B cell (primary cell): ENCODE data around the gene NPAS2. TPM values are rescaled to one million over a fixed set of nuclear protein-coding genes. Genes with fewer than 3 reads are reported as not detected.

Experiments used
- ATAC-seq: fragments of 200-7000 bp; cut with Tn5 transposase; one replicate; pipeline ENCODE4 v1.10.0; 2021; ENCODE audit warnings: low read depth, mild to moderate bottlenecking, moderate number of reproducible peaks, moderate library complexity
- CTCF ChIA-PET: fragments of 350-600 bp; sonication (Branson Sonifier 250); formaldehyde crosslinking; loops from one replicate; lab custom pipeline; 2021; ENCODE audit warnings: antibody characterized with exemption, inconsistent platforms; lab: Charles Lee
- POLR2A ChIA-PET: fragments of 350-600 bp; sonication (Branson Sonifier 250); formaldehyde crosslinking; loops from one replicate; lab custom pipeline; 2021; ENCODE audit warnings: antibody characterized with exemption; lab: Charles Lee
- DNase-seq: peaks from one replicate; pipeline ENCODE4 v3.0.0; 2013
- H2AFZ ChIP-seq: 2 replicates; pipeline ENCODE4 v1.6.1; 2012; ENCODE audit warnings: mild to moderate bottlenecking, low read depth, low read length; ENCODE audit not compliant: insufficient read depth, poor library complexity, severe bottlenecking
- H3K27ac ChIP-seq, 2 donors: 1 replicate in 1 of 2; 2 replicates in 1 of 2; pipeline ENCODE4 v1.5.1; 2012 to 2013; ENCODE audit warnings: low read length in 2 of 2, mild to moderate bottlenecking in 2 of 2, moderate library complexity in 1 of 2
- H3K27me3 ChIP-seq, 4 experiments: fragments of 200-600 bp in 1 of 4; sonication (generic) in 1 of 4; replicated peaks in 1 of 4; 1 replicate in 2 of 4; 2 replicates in 2 of 4; pipeline versions ENCODE4 v1.6.1 to v1.7.0; 2013 to 2016; ENCODE audit warnings: low read length in 3 of 4, mild to moderate bottlenecking in 2 of 4, mixed read lengths in 1 of 4, moderate library complexity in 1 of 4; ENCODE audit not compliant: insufficient read depth in 4 of 4, control insufficient read depth in 3 of 4; ENCODE audit errors: control extremely low read depth in 1 of 4
- H3K36me3 ChIP-seq, 2 experiments: replicated peaks in 1 of 2; 1 replicate in 1 of 2; 2 replicates in 1 of 2; pipeline versions ENCODE4 v1.6.1 to v1.7.1; 2013; ENCODE audit warnings: low read length in 1 of 2; ENCODE audit not compliant: insufficient read depth in 2 of 2, control insufficient read depth in 1 of 2; ENCODE audit errors: control extremely low read depth in 1 of 2, extremely low read depth in 1 of 2
- H3K4me1 ChIP-seq, 2 donors: fragments of 200-600 bp in 1 of 2; sonication (generic) in 1 of 2; 1 replicate in 1 of 2; 2 replicates in 1 of 2; pipeline versions ENCODE4 v1.5.1 to v1.6.1; 2013 to 2017; ENCODE audit warnings: low read length in 2 of 2; ENCODE audit not compliant: control insufficient read depth in 2 of 2, insufficient read depth in 2 of 2
- H3K4me2 ChIP-seq: replicated peaks from 2 replicates; pipeline ENCODE3; 2012; ENCODE audit warnings: mild to moderate bottlenecking, low read depth, low read length; ENCODE audit not compliant: poor library complexity, severe bottlenecking
- H3K4me3 ChIP-seq, 5 experiments: fragments of 200-600 bp in 1 of 5; sonication (generic) in 1 of 5; 1 replicate in 3 of 5; 2 replicates in 2 of 5; pipeline versions ENCODE4 v1.5.1 to v1.7.0; 2011 to 2016; ENCODE audit warnings: low read length in 4 of 5, mild to moderate bottlenecking in 4 of 5, low read depth in 2 of 5, control low read depth in 1 of 5, moderate library complexity in 1 of 5; ENCODE audit not compliant: insufficient read depth in 1 of 5; ENCODE audit errors: control extremely low read depth in 1 of 5, extremely low read depth in 1 of 5
- H3K79me2 ChIP-seq: fragments of 200-600 bp; sonication (generic); one replicate; pipeline ENCODE4 v1.6.0; 2016; ENCODE audit warnings: low read length; ENCODE audit not compliant: control insufficient read depth, insufficient read depth
- H3K9ac ChIP-seq: fragments of 200-600 bp; sonication (generic); 2 replicates; pipeline ENCODE4 v1.6.1; 2017; ENCODE audit warnings: mild to moderate bottlenecking, low read length, moderate library complexity
- H3K9me3 ChIP-seq, 3 donors: one replicate each; pipeline versions ENCODE4 v1.6.1 to v1.7.1; 2013; ENCODE audit warnings: low read length in 2 of 3; ENCODE audit not compliant: control insufficient read depth in 2 of 3, insufficient read depth in 1 of 3; ENCODE audit errors: control extremely low read depth in 1 of 3
- H4K20me1 ChIP-seq: 2 replicates; pipeline ENCODE4 v1.6.0; 2012; ENCODE audit warnings: mild to moderate bottlenecking, low read length; ENCODE audit not compliant: insufficient read depth, control insufficient read depth, poor library complexity, severe bottlenecking
- H3K27ac Mint-ChIP-seq: one replicate; pipeline ENCODE4 v1.8.0; 2021; ENCODE audit warnings: mixed read lengths
- H3K27me3 Mint-ChIP-seq: one replicate; pipeline ENCODE4 v1.8.0; 2021; ENCODE audit warnings: mixed read lengths
- H3K4me1 Mint-ChIP-seq: one replicate; pipeline ENCODE4 v1.8.0; 2021; ENCODE audit warnings: mixed read lengths
- H3K4me3 Mint-ChIP-seq: one replicate; pipeline ENCODE4 v1.8.0; 2021; ENCODE audit warnings: mixed read lengths
- H3K9me3 Mint-ChIP-seq: one replicate; pipeline ENCODE4 v1.8.0; 2022; ENCODE audit warnings: mixed read lengths; ENCODE audit not compliant: insufficient read depth
- CTCF ChIP-seq: fragments of 200-600 bp; IDR thresholded peaks from one replicate; pipeline ENCODE4 v1.8.0; 2022; ENCODE audit warnings: antibody characterized with exemption, mild to moderate bottlenecking
- EZH2 ChIP-seq: IDR thresholded peaks from 2 replicates; pipeline ENCODE4 v1.6.1; 2012; ENCODE audit warnings: borderline replicate concordance, low read depth, mild to moderate bottlenecking, moderate library complexity, low read length; ENCODE audit not compliant: insufficient read depth, poor library complexity, severe bottlenecking
- WGBS: methylation state at CpG from one replicate; pipeline ENCODE4 v1.1.5; 2013; ENCODE audit warnings: missing lambda C conversion rate; ENCODE audit not compliant: insufficient coverage; 5-methylcytosine and 5-hydroxymethylcytosine counted together
- intact Hi-C: fragments of 100-400 bp; cut with micrococcal nuclease; formaldehyde crosslinking; loops from one replicate; pipeline ENCODE4 v1.10.0; 2022
- polyA plus RNA-seq: library from polyadenylated mRNA; depleted of rRNA; stranded (reverse); fragments of >200 nt; gene quantifications from 2 replicates; pipeline ENCODE4 v1.2.3, GENCODE V29; 2012
- total RNA-seq, 2 donors: library from RNA; stranded (reverse); fragments of 120-200 nt in 1 of 2; gene quantifications; 1 replicate in 1 of 2; 2 replicates in 1 of 2; pipeline versions ENCODE4 v1.2.3 to v1.2.4, GENCODE V29; 2013 to 2022

Gene NPAS2
- total and polyA plus RNA-seq, 2 donors (not counting 1 experiment from before 2014, with no cell fraction given), result not detected

DNA sequence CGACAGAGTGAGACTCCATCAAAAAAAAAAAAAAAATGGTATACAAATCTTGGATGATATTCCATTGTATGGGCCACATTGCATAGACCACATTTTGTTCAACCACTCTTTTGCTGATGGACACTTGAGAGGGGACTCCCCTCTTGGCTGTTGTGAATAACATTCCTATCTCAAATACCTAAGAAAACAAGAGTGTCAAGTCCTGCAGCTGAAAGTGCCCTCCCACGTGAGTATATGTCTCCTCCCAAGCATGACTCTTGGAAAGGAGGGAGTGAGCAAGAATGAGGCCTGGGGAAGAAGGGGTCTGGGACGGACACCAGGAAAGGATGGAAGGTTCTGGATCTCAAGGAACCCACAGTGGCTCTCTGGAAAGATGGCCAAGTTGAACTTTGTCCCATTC is 36.0 kb upstream of the NPAS2 start:
- intact Hi-C loops, result no loop called here
- peaks cover 16% of the 10 kb centered on the region for H3K27me3 Mint-ChIP-seq
- no peak overlapping the region for H3K9ac ChIP-seq
- ChIA-PET POLR2A (no interaction called here), CTCF (no interaction called here)
- H3K4me2 ChIP-seq, result no peak overlapping the region
- H3K36me3 ChIP-seq, result no peaks in the 10 kb centered on the region
- H3K79me2 ChIP-seq, result no peaks in the 10 kb centered on the region
- H3K4me1 ChIP-seq, result no peaks in the 10 kb centered on the region
- H3K27me3 ChIP-seq, result peaks cover 0 to 2% (median 0%) of the 10 kb centered on the region in 4 experiments
- H2AFZ ChIP-seq, result no peak overlapping the region
- TF ChIP-seq EZH2 (no peak), CTCF (no peak)
- H3K4me1 Mint-ChIP-seq, result no peaks in the 10 kb centered on the region
- no CpG with 5 or more reads among the region's 3 CpGs for WGBS
- H3K4me3 ChIP-seq, result no peak overlapping the region
- H3K9me3 Mint-ChIP-seq, result no peaks in the 10 kb centered on the region
- no peak overlapping the region for H3K4me3 Mint-ChIP-seq
- DNase-seq, result no peak
- H4K20me1 ChIP-seq, result no peaks in the 10 kb centered on the region
- H3K27ac ChIP-seq, result no peak overlapping the region
- no peaks in the 10 kb centered on the region for H3K9me3 ChIP-seq
- no peak for ATAC-seq
- no peak overlapping the region for H3K27ac Mint-ChIP-seq

- no peak for DNase-seq
- no peak for ATAC-seq
- H3K9me3 ChIP-seq, result no peaks in the 10 kb centered on the region
Observed at GRCh38 chr2:100784681-100785080, 35.3 kb upstream of the NPAS2 start.

More at GRCh38 chr2:100784681-100785080, 35.3 kb upstream of the NPAS2 start:
- H3K36me3 ChIP-seq, result no peaks in the 10 kb centered on the region
- H3K4me2 ChIP-seq, result no peak overlapping the region
- H3K27ac ChIP-seq, result no peak overlapping the region
- ChIA-PET CTCF (interaction anchor here (0.6 kb wide), 1 partner anchor 33 kb away, joined by 4 read pairs; no protein-coding TSS in a partner anchor), POLR2A (no interaction called here)
- no peak overlapping the region for H3K9ac ChIP-seq
- no peak overlapping the region for H3K4me3 ChIP-seq
- H2AFZ ChIP-seq, result no peak overlapping the region
- Mint-ChIP-seq H3K27ac (no peak overlapping the region), H3K4me3 (no peak overlapping the region), H3K9me3 (no peaks in the 10 kb centered on the region), H3K4me1 (no peaks in the 10 kb centered on the region), H3K27me3 (peaks cover 14% of the 10 kb centered on the region)
- H3K4me1 ChIP-seq, result no peaks in the 10 kb centered on the region
- no peaks in the 10 kb centered on the region for H4K20me1 ChIP-seq
- intact Hi-C loops, result no loop called here
- WGBS, result 96% methylated on average over 8 of the region's 8 CpGs
- no peaks in the 10 kb centered on the region for H3K79me2 ChIP-seq
- TF ChIP-seq EZH2, result no peak
- no peak for TF ChIP-seq CTCF
- H3K27me3 ChIP-seq, result peaks cover 0 to 2% (median 0%) of the 10 kb centered on the region in 4 experiments
